Measurements from ENCODE around the gene NPTXR.

NPTXR gene

DNA sequence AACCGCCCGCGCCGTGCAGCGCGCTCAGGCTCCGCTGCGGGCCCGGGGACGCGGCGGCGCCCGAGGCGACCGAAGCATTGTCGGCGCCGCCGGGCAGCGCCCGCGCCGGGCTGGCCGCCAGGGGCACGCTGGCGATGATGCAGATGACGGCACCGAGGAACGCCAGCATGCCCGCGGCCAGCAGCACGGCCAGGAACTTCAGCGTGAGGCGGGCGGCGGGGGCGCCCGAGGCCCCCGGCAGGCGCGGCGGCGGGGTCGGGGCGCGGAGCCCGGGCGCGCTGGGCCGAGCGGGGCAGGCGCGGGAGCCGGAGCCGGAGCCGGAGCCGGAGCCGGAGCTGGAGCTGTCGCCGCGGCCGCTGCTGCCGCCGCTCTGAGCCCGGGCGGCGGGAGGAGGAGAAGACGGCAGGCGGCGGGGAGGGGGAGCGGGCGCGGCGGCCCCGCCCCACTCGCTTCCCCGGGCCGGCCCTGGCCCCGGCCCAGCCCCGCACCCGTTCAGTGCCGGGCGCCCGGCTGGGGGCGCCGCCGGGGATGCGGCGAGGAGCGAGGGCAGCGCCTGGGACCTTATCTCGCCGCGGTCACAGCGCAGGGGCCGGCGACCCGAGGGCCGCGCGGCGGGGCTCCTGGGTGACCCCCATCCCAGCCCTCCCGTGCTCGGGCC is at the start of gene NPTXR:
NPTXR (minus strand) TSS at position 372 of the 658 bp plus-strand sequence.
- DNase-seq: peak in 44 of 58 donors; percentile 33 to 81 (median 59)

DNA sequence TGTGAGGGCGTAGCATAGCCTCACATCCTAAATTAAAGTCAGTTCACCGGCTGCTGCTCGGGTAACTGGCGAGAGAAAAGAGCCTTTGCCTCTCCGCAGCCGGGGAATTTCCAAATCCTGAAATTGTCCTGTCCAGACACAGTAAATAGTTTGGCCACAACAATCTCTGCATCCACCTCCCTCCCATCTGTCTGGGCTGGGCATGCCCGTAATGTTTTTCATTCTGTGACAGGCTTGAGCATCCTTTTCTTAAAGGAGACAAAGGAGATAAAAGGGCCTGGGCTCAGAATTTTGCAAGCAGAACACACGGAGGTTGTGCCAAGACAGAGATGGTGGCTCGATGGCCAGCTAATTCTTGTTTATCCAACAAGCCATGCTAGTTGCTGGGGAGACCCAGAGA is 47.4 kb upstream of the NPTXR start:
- no peak for DNase-seq

DNA sequence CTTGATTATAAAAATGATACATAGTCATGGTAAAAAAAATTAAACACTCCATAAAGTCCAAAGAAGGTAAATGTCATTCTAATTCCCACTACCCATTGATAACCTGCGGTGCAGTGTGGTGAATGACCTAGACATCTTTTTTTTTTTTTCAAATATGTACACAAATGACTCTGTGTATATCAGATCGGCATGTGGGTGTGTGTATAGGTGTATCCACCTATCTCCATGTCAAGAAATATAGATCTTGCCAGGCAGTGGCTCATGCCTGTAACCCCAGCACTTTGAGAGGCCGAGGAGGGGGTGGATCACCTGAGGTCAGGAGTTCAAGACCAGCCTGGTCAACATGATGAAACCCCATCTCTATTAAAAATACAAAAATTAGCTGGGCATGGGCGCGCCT is 46.5 kb upstream of the NPTXR start:
- no peak for DNase-seq

DNA sequence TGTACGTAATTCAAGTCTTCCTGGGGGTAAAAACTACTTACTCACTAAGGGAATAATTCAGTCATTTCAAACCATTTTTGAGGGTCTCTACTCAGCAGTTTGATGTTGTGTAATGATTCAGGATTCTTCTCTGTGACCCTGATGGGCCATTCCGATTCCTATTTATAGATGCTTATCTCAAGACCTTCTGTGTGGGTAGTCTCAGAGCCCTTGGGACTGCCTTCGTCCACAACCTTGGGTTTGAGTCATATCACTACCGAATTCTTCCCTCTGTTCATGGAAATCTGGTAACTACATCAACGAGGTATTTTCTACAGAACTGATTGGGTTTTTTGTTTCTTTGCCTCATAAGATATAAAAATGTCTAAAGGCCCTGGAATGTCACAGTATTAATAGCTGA is 42.5 kb upstream of the NPTXR start:
- no peak for DNase-seq

DNA sequence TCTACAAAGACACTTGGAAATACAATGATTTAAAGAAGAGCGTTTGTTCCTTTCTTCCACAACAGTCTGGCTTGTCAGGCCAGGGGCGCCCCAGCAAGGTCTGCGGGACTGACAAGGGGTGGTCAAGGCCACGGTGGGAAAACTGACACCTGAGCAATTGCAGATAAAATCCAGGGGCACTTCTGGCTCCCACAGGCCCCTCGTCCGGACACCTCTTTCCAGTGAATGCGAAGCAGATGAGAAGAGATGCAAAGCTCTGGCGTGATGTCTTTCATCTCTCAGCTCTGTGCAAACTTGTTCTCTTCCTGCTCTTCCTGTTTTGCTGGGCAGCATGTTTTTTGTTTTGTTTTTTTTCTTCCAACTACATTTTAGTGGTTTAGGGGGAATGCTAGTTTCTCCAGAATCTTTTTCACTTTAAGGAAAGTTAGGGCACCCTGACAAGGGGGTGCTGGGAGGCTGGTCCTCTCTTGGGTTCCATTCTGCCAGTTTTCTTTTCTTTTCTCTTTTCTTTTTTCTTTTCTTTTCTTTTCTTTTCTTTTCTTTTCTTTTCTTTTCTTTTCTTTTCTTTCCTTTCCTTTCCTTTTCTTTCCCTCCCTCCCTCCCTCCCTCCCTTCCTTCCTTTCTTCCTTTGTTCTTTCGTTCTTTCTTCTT is 39.3 kb upstream of the NPTXR start:
- DNase-seq: no peak

DNA sequence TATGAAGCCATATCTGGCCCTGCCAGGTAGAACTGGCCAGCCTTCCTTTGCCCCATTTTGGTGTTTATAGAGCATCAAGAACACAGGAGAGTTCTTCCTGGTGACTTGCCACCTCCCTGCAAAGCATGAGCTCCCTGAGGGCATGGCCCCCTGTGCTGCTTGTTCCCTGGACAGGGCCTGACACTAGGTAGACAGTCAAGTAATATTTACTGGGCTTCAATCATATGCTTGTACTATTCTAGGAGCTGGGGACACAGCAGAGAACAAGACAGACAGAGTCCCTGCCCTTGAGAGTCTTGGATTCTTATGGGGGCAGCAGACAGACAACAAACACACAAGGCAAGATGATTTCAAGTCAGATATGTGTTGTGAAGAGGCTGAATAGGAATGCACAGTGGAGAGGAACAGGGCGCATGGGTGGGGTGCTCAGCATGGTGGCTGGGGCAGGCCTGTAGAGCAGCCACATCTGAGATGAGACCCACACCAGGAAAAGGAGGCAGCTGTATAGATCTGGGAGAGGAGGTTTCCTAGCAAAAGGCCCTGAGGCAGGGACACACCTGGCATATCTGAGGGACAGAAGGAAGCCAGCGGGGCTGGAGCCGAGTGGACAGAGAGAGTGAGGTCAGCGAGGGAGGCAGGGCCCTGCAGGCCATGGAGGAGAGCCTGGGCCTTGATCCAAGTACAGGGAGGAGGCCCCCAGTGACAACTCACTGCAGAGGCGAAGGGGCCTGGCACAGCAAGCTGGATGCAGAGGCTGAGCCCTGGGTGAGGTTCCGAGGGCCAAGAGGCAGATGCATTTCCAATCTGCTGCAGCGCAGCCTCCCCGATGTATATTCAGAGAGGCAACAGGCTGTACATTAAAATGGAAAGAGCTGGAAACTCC is 38.4 kb upstream of the NPTXR start:
- peak in 9 of 58 donors; percentile 19 to 74 (median 32) for DNase-seq

DNA sequence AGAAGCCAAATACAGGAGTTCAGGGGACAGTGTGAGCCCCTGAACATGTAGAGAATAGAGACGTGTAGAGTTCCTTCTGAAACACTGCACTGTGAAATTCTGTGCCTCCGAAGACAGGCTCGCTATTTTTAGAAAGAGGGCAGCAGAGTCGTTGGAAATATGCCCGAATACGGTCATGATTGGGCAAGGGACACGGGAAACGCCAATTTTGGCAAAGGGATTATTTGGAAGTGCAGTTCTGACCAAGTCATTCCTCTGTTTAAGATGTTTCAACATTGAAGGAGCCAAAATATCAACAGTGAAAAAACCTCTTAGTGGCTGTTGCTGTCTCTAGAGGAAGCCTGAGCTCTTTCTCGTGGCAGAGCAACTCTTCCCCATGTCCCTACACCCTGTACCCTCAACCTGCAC is 37.6 kb upstream of the NPTXR start:
- DNase-seq: peak in 8 of 58 donors; percentile 25 to 51 (median 37)

DNA sequence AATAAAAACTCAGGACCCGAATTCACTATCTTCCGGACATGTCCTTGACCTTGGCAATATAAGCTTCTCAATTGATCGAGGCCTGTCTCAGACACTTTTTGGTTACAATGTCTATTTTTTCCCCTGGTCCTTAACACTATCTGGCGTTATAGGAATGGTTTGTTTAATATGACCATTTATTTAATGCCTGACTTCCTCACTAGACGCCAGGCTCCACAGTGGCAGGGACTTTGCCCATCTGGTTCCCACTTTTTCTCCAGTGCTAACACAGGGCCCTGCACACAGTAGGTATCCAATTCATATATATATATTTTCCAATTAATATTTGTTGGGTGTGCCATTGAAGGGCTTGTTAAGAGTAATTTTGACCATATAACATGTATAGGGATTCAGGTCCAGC is 36.1 kb upstream of the NPTXR start:
- no peak for DNase-seq

DNA sequence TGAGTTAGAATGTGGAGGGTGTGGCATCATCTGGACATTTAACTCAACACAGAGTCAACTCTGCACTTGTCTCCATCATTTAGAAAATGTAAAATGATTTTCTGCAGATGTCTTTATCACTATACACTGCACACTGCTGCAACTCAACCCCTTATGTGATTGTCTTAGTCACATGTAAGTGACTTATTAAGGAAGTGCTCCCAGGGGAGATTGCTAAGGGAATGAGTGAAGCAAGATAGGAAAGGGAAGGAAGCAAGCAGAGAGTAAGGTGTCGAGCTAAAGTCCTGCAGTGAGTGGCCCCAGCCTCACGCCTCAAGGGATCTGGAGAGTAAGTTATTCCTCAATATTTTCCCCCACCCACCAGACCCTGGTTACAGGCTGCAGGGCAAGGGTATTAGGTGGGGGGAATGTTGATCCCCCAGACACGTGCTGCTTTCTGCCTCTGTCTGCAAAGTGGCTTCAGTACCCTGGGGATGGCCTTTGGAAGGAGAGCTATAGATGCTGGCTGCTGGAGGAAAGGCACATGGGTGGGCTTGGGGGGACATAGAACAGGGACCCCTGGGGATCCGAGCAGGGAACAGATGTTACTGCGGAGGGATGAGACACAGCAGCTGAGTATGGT is 35.4 kb upstream of the NPTXR start:
- no peak for DNase-seq

DNA sequence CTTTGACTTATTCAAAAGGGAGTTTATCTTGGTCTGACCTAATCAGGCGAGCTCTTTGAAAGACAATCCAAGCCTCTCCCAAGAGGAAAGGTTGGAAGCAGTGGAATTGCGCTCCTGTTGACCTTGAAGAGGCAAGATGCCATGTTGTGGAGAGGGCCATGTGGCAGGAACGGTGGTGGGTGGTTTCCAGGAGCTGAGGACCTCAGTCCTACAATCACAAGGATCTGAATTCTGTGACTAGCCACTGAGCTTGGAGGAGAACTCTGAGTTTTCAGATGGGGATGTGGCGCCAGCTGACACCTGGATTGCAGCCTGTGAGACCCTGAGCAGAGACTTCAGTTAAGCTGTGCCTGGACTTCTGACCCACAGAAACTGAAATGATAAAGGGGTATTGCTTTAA is 34.2 kb upstream of the NPTXR start:
- no peak for DNase-seq

DNA sequence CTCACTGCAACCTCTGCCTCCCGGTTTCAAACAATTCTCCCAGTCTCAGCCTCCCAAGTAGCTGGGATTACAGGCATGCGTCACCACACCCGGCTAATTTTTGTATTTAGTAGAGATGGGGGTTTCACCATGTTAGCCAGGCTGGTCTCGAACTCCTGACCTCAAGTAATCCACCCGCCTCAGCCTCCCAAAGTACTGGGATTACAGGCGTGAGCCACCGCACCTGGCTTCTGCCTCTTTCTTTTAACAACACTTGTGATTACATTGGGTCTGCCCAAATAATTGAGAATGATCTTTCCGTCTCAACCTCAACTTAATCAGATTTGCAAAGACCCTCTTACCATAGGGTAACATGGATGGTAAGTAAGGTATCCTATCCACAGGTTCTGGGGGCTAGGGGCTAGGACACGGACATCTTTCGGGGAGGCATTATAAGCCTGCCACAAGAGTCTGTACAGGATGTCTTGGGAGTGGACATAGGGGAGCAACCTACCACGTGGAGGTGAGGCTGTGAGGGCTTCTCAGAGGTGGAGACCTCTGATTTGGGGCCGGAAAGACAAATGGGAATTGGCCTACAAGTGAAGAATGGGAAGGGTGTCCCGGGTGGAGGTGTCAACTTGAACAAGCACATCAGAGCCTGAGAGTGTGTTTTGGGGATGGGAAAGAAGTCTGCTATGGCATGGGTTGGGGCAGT is 30.8 kb upstream of the NPTXR start:
- no peak for DNase-seq

DNA sequence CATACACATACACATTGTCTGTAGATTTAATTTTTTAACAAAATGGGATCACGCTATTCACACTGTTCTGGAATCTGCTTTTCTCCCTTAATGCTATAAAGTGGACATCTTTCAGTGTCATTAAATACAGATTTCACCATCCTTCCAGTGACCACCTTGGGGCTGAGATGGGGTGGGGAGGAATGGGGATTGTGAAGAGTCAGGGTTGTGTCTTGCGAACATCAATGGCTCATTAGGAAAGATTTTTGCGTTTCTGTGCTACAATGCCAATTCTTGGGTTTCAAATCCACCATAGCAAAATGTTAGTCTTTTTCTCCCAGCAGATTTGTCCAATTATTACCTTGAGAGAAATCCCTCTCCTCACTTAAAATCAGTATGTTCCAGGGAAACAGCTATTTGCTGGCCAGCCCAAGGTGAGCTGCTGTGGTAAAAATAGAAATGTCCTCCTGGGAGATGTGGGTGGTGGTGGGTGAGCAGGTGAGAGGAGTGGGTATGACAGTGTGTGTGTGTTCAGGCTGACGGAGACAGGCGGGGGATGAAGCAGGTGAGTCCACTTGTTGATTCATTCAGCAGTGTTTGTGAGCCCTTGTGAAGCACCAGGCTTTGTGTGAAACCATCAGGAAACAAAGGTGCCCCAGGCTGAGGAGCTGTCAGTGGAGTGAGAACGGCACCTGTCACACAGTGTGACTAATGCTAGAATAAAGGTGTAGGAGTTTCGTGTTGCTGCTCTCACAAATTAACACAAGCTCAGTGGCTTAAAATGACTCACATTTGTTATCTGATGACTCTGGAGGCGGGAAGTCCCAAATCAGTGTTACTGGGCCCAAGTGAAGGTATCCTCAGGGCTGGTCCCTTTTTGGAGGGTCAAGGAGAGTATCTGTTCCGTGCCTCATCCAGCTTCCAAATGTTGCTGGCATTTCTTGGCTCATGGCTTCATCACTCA is 29.9 kb upstream of the NPTXR start:
- DNase-seq: no peak

DNA sequence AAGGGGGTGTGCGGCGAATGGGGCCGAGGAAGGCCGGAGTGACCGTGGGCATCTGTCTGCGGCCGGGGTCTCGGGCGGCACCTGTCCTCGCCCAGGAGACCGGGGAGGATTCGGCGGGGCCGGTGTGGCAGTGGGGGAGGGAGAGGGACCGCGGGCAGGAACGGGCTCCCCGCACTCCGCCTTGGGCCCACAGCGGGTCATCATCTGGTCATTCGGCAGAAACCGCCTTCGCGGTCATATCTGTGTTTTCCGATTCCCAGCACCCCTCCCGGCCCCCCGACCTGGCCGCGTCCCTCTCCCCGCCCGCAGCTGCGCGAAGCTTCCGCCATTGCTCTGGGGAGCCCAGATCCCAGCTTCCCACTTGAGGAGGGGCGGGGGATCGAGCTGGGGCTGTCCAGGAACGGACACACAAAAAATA is 29.0 kb upstream of the NPTXR start:
- peak in 34 of 58 donors; percentile 28 to 77 (median 64) for DNase-seq

DNA sequence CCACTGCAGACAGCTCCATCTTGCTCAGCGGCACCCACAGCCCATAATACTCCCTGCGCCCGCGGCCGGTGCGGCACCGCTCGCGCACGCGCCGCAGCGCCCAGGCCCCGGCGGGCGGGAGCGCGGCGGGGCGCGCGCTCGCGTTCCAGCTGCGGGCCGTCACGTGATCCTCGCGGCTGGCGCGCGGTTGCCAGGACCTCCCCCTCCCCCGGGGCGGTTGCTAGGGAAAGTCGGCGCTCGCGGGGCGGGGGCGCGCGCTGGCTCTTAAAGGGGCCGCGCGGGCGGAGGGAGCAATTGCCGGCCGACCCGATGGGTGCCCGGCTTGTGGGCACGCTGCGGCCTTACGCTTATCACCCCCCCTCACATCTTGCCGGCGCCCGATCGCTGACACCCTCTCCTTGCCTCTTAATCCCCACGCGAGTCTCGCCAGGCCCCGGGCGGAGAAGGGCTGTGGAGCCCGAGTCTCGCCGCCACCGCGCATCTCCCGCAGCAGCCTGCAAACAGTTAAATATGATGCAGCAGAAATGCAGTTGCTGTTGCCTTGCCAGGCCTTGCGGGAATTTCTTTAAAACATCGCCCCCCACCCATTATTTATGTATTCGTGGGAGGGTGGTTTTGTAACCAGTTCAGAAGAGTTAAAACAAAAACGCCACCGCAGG is 28.5 kb upstream of the NPTXR start, which contains the start of gene CBX6:
CBX6 (minus strand) TSS at position 45 of the 659 bp plus-strand sequence; CDS start at position 19, 26 bp downstream.
- peak; percentile 63 to 96 (median 92) for DNase-seq

DNA sequence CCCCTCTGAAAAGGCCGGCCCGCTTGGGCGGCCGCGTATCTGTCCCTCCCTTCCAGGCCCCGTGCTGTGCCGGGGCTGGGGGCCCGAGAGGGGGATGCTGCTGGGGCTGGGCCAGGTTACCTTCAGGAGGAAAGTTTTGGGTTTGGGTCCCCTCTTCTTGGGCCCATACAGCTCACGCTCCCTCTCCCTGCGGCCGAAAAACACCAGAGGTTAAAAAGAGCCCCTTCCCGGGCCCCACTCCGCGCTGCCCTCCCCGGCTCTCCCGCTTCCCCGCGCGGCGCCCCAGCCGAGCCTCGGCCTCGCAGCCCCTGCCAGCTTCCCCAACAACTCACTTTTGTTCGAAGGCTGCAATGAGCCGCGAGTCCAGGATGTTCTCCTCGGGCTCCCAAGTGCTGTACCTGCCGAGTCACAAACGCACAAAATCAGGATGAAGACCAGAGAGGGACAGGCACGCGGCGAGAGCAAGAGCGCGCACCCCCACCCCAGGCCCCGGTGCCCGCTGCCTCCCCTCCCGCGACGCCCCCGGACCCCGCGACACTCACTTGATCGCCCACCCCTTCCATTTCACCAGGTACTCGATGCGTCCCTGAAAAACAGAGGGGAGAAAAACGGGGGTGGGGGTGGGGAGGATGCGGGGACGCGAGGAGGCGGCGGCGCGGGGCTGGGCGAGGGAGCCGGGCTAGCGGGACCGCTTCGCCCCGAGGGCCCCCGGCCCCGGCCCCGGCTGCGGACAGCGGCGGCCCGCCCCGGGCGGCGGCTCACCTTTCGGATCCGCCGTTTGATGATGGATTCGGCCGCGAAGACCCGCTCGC is 27.7 kb upstream of the NPTXR start:
- DNase-seq: peak in 6 of 58 donors; percentile 57 to 78 (median 64)

DNA sequence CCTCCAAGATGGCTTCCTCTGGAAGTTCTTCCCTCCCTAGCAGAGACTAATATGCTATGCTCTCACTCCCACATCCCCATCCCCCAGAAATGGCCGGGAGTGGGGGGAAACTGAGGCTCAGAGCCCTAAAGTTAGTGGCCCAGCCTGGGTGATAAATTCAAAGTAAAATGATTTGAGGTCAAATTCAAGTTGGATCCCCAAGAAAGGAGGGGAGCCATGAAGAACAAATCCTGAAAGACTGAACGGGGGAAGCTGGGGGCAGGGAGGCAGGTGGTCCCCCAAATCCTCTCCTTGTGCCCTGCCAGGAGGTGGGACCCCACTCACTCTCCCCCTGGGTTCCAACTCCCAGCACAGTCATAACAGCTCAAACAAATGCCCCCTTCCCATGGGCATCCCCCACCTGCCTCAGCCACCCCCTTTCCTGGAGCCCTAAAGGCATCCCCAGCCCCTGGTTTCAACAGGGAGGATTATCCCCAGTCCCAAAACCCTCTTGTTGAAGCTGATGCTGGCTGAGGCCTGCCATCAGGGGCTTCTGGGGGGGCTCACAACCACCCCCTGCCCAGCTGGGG is 27.0 kb upstream of the NPTXR start:
- DNase-seq: no peak

DNA sequence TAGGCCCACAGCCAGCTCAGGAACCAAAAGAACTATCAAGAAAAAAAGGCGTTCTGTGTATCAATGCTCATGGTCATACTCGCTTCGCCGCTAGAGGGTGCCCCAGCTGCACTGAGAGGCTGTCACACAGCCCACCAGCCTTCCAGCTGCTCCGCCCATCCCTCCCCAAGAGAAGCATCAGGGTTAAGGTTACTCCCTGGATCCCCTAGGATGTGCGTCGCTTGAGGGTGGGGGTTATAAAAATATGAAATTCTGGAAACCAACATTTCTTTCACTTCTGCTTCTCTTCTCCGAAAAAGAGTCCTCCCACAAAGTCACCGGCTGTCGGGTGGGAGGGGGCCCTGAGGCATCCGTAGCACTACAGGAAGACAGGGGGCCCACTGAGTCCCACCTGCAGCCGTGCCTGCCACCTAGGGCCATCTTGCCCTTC is 26.5 kb upstream of the NPTXR start:
- peak in 51 of 58 donors; percentile 14 to 91 (median 60) for DNase-seq

DNA sequence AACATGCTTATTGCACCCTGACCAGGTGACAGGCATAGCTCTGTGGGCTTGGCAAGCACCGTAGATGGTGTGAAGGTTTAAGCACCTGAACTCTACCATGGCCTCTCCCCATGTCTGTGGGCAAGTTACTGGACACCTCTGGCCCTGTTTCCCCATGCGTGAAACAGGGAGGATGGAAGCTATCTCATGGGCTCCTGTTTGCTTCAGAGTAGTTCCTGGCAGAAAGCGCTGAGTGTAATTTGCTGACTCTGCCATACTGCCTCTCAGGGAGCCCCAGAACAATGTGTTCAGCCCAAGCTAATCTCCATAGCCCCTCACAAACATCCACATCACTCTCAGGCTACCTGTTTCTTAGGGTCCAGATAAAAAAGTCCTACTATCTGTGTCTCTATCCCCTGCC is 25.8 kb upstream of the NPTXR start:
- DNase-seq: no peak

Data from anterior cingulate cortex (tissue), 58 donors.